ENCODE results near the gene MMP15. TPM values are rescaled to one million over a fixed set of nuclear protein-coding genes. Genes with fewer than 3 reads are reported as not detected.
A peak's percentile ranks its signal among the peaks of the same experiment; 100 is the strongest.

MMP15 gene
- total RNA-seq, 1 donor from 2014 or later = 31.0 TPM

DNA sequence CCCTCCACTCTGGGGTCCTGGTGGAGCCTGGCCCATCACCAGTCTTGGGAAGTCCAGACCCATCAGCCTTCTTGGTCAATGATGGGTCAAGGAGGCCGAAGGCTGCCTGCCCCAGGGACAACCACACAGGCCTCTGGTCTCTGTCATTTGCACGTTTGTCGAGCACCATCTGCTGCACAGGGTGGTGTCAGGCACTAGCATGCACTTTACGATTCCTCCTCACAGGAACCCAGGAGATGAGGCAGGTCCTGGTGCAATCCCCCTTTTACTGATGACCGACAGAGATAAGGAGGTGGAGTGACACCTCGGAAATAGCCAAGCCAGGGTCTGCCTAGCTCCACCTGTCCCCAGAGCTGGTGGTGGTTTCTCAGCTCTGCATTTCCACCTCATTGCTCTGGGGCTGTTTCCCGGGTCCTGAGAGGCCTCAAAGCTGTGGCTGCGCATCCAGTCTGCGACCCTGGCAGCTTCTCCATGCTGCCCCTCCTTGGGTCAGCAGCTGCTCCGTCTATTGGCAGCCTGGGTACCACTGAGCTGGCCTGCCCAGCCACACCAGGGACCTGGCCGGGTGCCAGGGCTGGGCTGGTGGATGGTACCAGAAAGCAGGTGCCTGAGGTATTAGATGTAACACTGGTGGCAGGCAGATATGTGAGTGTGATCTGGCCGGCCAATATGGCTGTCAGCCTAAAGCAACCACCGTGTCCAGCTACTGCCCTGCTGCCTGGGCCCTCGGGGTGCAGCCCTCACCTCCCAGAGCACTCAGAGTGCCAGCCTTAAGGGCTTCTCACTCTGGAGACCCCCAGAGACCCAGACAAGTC lies 10.0 kb downstream of the MMP15 start:
- DNase-seq = peak; percentile 67

DNA sequence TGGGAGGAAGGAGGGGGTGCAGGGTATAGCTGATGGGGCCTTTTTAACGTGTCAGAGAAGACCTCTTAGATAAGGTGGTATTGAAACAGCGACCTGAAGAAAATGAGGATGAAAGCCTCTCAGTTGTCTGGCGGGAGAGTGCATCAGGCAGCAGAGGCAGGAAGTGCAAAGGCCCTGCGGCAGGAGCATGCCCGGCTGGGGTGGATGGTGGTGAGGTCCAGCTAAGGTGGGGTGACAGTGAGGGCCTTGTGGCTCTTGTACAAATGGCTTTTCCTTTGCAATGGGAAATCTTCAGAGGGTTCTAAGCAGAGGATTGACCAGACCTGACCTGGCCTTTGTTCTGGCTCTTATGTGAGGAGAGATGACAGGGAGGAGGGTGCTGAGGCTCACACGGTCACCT lies 11.4 kb downstream of the MMP15 start:
- no peak for DNase-seq

DNA sequence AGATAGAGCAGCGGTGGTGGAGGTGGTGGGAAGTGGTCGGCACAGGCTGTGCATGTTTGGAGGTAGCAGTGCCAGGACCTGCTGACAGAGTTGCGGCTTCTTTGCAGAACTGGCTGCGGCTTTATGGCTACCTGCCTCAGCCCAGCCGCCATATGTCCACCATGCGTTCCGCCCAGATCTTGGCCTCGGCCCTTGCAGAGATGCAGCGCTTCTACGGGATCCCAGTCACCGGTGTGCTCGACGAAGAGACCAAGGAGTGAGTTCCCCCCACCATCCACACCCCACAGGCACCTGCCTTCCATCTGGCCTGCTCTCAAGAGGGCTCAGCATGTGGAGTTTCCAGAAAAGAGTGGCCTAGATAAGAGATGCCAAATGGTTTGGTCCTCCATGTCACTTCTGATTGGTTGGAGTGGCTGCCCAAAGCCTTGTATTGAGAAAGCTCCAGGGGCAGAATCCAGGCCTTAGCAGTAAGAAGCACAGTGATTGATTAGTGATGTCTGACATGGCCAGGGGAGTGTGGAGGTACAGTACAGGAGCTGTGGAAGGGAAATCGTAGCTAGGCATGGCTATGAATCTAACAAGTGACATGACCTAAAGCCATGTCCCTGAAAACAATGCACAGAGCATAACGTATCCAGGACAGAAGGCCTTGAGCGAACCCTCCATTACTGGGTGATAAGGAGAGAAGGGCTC lies 12.0 kb downstream of the MMP15 start:
- DNase-seq = no peak

DNA sequence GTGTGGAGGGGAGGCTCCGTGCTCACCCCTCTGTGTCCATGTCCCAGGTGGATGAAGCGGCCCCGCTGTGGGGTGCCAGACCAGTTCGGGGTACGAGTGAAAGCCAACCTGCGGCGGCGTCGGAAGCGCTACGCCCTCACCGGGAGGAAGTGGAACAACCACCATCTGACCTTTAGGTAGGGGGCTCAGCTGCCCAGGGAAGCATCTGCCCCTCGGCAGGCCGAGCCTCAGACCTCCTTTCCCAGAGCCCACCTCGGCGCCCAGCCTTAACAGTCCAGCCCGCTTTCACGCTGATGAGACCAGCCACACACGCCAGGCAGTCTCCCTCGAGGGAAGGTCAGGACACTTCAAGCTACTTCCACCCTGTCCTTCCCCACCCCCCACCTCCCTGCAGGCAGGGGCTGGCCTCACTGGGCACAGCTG lies 12.7 kb downstream of the MMP15 start:
- DNase-seq = no peak

DNA sequence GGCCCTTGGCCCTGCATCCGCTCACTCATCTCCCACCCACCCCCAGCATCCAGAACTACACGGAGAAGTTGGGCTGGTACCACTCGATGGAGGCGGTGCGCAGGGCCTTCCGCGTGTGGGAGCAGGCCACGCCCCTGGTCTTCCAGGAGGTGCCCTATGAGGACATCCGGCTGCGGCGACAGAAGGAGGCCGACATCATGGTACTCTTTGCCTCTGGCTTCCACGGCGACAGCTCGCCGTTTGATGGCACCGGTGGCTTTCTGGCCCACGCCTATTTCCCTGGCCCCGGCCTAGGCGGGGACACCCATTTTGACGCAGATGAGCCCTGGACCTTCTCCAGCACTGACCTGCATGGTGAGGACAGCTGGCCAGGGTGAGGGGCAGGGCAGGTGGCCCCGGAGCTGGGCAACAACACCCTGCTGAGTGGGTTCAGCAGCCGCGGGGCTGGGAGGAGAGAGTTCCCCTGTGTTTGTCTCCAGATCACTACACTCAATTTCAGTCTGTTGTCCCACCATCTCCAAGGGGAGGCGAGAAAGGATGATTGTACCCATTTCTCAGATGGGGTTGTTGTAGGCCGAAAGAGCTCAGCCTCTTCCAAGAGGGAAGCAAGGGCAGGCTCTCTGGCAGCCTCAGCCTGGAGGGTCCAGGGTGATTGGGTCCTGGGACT lies 14.4 kb downstream of the MMP15 start:
- DNase-seq = no peak

DNA sequence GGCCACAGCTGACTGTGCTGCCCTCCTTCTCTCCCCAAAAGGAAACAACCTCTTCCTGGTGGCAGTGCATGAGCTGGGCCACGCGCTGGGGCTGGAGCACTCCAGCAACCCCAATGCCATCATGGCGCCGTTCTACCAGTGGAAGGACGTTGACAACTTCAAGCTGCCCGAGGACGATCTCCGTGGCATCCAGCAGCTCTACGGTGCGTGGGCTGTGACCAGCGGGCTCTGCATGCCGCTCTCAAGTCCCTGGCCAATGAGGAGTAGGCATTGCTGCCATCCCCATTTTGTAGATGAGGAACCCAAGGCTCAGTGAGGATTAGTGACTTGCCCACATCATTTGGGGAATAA lies 14.9 kb downstream of the MMP15 start:
- no peak for DNase-seq

DNA sequence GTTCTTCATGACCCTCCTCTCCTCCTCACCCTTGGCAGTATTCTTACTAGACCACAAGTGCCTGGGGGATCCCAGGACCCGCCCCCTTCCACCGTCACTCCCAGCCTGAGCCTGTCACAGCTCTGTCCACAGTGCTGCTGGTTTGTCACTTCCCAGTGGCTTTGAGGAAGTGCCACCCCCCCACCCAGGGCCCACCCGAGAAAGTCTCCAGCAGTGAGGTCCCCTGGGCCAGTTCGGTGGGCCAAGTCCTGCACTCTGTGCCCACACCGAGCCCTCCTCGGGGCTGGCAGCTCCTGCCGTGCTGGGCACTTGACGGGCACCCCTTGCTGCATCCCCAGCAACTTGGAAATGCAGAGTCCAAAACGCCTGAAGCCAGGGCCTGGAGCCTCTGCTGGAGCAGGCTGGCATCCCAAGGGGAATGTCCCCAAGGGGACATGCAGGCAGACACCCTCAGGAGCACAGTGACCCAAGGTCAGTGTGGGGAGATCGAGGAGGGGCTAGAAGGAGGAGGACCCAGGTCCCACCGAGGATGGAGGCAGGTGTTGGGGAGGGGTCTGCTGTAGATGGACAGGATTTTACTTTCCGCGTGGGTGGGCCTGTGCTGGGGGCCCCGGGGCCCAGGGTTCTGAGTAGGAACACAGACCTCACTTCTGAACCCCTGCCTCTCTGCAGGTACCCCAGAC lies 15.5 kb downstream of the MMP15 start:
- DNase-seq = no peak

DNA sequence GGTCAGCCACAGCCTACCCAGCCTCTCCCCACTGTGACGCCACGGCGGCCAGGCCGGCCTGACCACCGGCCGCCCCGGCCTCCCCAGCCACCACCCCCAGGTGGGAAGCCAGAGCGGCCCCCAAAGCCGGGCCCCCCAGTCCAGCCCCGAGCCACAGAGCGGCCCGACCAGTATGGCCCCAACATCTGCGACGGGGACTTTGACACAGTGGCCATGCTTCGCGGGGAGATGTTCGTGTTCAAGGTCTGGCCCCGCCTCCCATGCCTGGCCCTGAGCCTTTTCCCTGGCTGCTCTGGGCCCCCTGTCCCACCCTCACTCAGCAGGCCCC lies 16.0 kb downstream of the MMP15 start:
- no peak for DNase-seq

DNA sequence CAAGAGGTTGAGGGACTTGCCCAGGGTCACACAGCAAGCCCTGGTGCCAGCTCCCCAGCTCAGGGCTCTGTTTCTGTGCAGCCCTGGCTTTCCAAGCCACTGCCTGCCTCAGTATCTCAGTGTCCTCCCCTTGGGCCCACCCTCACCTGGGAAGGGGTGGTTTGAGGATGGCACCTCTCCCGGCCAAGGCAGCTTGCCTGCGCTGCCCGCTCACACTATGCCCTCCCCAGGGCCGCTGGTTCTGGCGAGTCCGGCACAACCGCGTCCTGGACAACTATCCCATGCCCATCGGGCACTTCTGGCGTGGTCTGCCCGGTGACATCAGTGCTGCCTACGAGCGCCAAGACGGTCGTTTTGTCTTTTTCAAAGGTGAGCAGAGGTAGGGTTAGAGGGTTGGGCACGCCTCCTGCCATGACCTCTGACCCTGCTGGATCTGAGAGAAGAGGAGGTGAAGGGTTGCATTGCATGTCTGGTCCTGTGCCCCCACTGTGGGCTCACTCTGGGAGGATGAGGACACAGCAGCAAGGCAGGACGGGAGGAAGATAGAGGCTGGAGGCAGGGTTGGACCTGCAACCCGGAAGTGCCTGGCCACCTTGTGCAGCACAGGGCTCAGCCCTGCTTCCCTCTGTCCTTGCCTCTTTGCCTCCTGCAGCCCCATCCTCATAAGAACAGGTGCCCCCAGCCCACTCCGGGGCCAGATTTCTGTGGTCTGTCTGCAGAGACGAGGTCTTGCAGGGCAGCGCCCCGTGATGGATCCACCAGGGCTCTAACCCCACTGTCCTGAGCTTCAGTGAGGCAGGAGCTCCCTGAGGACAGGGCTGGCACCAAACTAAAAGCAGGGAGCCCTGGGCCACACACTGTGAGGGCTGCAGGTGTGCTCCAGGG lies 16.7 kb downstream of the MMP15 start:
- DNase-seq = no peak

DNA sequence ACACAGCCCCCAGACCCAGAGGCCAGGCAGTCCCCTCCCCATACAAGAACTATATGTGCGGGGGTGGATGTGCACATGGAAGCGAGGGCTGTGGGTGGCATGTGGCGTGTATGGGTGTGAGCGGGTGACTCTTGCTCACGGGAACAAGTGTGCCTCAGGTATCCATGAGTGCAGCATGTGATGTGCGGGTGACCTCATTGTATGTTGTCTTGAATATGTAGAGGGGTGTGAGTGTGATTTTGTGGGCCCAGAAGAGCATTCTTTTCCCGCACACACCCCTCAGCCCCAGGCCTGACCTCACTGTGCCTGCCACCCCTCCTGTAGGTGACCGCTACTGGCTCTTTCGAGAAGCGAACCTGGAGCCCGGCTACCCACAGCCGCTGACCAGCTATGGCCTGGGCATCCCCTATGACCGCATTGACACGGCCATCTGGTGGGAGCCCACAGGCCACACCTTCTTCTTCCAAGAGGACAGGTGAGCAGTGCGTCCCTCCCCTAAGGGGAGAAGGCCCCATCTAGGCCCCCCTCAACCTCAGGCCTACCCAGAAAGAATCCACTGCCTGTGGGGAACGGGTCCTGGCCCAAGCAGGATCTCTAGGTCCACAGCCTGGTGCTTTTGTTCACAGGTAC lies 17.4 kb downstream of the MMP15 start:
- no peak for DNase-seq

DNA sequence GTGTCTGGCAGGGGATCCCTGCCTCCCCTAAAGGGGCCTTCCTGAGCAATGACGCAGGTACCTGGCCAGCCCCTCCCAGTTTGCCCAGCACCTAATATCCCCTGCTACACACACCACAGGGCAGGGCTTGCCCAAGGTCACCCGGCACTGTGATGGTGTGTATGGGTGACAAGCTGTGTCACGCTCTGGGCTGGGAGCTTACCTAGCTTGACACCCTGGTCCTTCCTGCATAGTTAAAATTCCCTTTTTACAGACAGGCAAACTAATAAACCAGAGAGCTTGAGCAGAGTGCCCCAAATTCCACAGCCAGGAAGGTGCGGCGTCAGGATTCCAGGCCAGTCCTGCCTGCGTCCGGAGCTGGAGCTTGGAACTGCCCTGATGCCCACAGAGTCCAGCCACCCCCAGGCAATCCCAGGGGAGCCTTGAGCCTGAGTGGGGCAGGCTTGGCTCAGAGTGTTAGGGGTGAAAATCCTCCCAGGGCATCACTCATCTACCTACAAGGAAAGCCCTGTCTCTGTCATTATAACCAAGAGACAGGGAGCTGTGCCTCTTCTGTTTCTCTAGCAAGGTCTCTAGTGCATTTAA lies 18.1 kb downstream of the MMP15 start:
- DNase-seq = no peak

DNA sequence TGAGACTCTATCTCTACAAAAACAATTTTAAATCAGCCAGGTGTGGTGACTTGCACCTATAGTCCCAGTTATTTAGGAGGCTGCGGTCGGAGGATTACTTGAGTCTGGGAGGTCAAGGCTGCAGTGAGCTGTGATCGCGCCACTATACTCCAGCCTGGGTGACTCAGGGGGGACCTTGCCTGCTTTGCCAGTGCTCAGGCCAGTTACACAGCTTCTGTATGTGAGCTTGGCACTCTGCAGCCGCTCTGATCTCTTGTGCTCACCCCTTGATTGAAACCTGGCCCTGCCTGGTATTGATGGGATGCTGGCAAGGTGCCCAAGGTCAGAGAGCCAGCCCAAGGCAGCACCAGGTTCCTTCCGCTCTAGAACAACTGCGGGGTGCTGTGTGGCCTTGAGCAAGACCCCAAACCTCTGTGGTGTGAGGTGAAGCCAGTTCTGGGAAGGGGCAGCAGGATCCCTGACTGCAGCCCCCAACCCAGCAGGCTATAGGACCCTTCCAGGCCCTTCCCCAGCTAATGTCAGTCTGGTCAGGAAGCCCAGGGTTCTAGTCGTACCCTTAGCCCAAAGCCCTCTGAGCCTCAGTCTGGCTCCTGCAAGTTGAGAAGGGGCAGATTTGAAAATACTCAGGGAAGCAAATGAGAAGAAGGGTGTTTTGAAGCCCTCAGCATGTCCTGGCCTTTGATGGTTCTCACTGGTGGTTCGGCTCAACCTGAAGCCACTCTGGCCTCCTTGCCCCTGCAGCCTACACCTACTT lies 18.9 kb downstream of the MMP15 start:
- DNase-seq = no peak

DNA sequence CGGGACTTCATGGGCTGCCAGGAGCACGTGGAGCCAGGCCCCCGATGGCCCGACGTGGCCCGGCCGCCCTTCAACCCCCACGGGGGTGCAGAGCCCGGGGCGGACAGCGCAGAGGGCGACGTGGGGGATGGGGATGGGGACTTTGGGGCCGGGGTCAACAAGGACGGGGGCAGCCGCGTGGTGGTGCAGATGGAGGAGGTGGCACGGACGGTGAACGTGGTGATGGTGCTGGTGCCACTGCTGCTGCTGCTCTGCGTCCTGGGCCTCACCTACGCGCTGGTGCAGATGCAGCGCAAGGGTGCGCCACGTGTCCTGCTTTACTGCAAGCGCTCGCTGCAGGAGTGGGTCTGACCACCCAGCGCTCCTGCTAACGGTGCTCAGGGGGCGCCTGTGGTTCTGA lies 19.5 kb downstream of the MMP15 start:
- DNase-seq = no peak

DNA sequence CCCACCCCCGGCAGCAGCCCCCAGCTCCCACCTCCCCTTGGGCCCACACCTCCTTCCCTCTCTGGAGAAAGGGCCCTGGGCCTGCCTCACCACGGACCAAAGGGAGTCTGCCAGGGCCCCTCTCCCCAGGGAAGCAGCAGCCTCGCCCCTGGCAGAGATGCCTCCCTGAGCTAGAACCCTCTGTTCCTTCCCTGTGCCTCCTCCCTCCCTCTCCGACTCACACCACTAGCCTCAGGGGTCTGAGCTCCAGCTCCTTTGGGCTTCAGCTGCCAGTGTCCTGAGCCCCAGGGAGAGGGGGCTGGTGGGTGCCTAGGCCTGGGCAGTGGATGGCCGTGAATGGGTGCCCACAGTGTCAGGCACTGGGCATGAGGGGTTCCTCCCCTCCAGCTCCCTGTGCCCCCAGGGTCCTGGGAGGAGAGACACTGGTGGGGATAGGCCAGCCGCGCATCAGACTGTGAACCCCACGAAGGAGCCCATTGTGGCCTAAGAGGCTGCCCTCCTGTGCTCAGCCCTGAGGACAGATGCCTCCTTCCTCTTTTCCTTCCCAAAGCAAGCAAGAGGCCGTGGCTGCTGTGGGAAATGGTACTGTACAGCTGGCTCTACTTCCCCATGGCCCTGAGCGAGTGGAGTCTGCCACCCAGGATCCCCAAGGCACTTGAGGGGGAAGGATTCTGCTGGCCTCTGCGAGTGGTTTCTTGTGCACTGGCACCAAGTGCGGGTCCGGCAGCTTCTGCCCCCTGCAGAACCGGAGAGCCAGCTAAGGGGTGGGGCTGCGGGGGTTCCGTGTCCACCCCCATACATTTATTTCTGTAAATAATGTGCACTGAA lies 20.7 kb downstream of the MMP15 start:
- DNase-seq = no peak

DNA sequence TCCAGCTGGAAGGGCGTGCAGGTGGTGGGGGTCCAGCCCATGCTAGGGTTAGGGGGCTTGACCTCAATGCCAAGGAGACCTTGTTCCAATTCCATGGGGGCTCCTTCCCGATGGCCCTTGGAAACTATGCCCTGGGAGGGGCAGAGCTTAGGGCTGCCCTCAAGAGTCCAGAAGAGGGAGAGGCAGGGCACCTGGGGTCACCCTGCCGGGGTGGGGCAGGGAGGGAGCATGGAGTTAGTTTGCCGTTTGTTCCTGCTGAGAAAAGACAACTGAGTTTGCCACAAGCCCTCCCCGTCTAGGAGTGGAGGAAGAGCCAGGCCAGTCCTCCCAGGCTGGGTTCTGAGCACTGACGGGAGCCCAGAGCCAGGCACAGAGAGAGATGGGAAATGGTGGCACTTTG lies 21.4 kb downstream of the MMP15 start:
- DNase-seq = no peak

DNA sequence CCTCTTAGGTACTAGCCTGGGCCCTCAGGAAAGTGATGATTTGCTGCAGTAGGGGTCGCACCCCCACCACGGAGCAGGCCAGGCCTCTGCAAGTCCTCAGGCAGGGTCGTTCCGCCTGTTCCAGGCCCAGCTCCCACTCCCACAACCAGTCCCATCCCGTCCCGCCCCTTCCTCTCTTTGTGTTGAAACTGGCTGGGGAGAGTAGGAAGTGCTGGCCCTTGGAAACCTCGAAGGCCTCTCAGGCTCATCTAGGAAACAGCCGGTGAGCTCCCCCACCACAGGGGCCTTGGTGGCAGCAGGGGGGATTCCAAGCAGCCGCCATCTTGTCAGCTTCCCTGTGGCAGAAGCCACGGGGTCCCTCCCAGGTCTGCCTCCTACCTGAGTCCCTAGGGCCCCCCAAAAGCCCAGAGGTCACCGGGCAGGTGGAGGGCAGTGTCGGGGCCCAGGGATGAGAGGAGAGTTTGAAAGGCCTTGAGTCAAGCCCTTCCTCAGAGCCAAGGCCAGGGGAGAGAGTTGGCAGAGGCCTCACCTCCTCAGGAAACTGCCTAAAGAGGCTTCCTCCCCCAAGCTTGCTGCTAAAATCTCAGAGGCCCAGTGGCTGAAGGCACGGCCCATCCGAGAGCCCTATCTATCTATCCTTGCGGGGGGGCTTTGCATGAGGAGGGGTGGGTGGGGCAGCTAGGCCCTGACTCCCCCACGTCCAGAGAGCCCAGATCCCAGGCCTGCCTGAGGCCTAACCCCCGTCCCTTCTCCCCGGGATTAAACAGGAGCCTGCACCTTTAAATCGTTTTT lies 22.2 kb downstream of the MMP15 start:
- DNase-seq = no peak

DNA sequence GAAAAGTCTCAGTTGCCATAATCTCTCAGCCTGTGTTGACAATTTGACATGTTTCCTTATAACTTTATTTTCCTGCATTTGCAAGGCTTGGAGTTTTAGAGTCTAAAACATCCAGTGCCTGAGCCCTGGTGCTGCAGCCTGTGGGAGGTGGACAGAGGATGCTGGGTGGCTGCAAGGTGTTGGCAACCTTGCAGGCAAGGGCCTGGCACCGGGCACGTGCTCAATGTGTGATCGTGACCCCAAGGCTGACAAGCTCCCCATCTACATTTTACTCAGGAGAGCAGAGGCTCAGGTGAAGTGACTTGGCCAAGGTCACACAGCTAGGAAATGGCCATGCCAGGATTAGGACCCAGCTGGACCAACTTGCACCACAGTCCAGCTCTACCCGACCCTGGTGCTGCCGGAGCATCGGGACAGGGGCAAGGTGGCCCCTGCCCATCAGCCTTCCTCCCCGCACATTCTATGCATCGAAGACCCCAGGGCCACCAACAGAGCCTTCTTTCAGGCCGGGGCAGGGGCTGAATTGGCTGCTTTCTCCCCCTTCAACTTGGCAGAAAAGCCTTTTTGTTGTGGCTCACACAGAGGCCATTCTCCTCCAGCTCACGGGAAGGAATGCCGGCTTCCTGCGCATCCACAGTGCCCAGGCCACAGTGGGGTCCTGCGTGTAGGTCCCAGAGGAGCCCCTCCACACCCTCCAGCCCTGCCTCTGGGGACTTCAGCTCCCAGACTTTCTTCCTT lies 23.1 kb downstream of the MMP15 start:
- DNase-seq = no peak

Data from tongue (tissue), 2 donors.